NCI-H748 treated with DMSO at 0.1 percent for 48 hours (cell line): Measurements from ENCODE around the gene ZNF735.
"Not testable (repeated sequence)": the region's sequence is repeated elsewhere in the genome, so short reads cannot be mapped to it uniquely, and the experiment has no call there.

Experiments used
- DNase-seq: peaks from one replicate; lab custom pipeline; 2025; lab: John Stamatoyannopoulos, UW

Gene ZNF735

GRCh38 chr7:64206903-64207302 lies at the start of gene ZNF735:
TSS of gene ZNF735 (plus strand) at chr7:64207203. CDS start at chr7:64207203, 0 bp downstream.
- DNase-seq, result no peak

DNA sequence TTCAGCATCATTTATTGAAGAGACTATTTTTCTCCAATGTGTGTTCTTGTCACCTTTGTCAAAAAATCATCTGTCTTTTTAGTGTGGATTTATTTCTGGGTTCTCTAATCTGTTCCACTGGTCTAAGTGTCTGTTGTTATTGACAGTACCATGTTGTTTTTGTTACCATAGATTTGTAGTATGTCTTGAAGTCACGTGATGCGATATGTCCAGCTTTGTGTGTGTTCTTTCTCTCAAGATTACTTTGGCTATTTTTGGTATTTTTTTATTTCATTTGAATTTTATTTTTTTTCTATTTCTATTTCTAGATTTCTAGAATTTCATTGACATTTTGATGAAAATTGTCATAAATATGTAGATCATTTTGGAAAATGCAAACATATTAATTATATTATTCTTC lies 36.0 kb upstream of the ZNF735 start:
- DNase-seq, result not testable (repeated sequence)

DNA sequence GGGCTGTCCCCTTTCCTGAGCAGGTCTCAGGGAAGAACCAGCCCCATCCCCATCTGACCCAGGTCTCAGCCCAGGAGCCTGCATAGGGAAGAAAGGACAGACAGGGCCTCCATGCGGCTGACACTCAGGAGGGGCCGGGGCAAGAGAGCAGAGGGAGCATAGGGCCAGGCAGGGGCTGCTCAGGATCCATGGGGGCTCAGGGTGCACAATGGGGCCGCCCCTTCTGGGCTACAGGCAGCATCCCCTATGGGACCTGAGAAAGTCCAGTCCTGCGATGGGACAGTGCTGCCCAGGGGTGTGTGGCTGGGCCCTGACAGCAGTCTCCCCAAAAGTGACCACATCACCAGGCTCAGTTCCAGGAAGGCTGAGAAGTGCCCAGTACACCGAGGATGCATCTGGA lies 32.7 kb upstream of the ZNF735 start:
- DNase-seq, result no peak

GRCh38 chr7:64174941-64175340 lies 32.1 kb upstream of the ZNF735 start:
- DNase-seq, result no peak

- no peak for DNase-seq
Observed at GRCh38 chr7:64180989-64181388, 26.0 kb upstream of the ZNF735 start.

DNA sequence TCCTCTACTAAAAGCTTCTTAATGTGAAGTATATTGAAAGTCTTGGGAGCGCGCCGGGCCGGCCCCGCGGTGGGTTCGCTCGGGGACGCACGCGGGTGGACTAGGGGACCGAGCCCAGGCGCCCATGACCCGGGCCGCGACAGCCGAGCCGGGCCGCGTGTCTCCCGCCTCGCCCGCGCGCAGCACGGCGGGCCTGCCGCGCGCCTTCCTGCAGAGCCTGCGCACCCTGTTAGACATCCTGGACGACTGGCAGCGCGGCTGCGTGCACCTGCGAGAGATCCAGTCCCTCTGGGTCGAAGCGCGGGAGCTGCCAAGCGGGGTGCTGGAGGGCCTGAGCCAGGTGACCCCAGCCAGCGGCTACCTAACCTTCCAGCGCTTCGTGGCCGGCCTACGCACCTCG lies 25.4 kb upstream of the ZNF735 start:
- DNase-seq, result no peak

- no peak for DNase-seq
Observed at GRCh38 chr7:64182036-64182790, 24.8 kb upstream of the ZNF735 start.

- no peak for DNase-seq
Observed at GRCh38 chr7:64183126-64183742, 23.8 kb upstream of the ZNF735 start.

DNA sequence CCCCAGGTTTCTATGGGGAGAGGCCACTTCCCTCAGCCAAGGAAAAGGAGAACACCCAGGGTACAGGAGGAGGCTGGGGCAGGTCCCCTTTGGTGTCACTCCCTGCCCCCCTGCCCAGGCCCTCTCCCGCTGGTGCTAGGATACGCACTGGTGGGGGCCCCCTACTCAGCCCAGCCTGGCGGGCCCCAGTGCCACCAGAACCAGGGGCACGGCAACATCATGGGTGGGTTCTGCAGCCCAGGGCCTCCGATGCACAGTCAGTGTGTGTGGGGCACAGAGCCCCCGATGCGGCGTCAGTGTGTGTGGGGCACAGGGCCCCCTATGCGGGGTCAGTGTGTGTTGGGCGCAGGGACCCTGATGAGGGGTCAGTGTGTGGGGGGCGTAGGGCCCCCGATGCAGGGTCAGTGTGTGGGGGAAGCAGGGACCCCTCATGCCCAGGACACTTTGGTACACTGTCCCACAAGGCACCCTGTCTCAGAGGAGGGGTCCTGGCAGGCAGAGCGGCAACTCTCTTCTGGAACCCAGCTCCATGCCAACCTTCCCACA lies 23.1 kb upstream of the ZNF735 start:
- no peak for DNase-seq

GRCh38 chr7:64184376-64184775 lies 22.6 kb upstream of the ZNF735 start:
- no peak for DNase-seq

DNA sequence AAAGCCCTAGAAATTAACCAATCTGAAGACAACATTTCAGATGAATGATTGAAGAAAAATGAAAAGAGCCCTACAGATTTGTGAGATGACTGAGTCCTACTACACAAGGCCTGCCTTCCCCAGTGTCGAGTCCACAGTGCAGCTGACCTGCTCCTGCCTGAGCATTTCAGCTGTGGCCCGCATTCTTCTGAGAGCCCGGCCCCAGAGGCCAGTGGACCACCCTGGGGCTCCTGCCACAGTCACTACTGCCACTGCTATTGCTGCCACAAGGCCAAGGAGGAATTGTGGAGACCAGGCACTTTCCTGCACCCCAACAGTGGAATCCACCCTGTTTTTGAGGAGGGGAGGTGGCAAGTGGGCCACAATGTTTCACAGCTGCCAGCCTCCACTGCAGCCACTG lies 19.6 kb upstream of the ZNF735 start:
- no peak for DNase-seq

DNA sequence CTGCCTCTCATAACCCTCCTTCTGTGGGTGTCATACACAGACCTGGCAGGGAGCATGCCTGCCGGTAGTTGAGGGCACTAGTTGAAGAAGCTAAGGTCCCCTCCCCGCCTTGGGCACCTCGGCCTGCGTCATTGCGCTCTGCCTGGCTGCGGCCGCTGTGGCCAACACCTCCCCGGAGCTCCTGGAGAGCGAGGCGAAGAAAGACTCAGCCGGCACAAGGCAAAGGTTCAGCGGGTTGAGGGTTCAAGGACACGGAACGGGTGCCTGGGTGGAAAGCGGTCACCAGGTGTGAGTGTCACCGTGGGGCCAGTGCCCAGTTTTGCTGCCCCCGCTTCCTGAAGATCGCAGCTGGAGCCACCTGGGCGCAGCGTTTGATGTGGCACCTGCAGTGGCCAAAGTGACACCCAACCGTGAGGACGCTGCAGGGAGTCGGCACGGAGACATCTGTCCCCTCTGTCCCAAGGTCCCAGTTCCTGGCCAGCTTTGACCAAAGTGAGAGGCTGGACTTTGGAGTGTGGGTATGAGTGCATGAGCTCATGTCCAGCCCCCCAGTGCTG lies 14.8 kb upstream of the ZNF735 start:
- DNase-seq, result no peak

DNA sequence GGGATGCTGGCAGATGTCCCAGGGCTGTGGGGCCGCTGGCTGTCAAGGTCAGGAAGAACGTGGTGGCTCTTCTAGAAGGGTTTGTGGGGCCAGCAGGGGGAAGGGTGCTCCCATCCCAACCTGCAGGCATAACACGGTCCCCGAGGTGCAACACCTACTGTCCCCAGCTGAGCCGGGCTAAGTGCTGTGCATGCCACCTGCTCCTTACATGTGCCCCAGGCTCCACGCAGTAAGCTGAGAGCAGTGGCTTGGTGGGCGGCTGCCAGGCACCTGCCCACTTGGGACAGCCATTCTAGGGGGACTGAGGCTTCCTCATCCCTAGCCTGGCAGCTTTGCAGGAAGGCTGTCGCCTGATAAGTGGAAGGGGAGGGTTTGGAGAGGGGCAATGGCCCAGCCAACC lies 14.2 kb upstream of the ZNF735 start:
- no peak for DNase-seq

DNA sequence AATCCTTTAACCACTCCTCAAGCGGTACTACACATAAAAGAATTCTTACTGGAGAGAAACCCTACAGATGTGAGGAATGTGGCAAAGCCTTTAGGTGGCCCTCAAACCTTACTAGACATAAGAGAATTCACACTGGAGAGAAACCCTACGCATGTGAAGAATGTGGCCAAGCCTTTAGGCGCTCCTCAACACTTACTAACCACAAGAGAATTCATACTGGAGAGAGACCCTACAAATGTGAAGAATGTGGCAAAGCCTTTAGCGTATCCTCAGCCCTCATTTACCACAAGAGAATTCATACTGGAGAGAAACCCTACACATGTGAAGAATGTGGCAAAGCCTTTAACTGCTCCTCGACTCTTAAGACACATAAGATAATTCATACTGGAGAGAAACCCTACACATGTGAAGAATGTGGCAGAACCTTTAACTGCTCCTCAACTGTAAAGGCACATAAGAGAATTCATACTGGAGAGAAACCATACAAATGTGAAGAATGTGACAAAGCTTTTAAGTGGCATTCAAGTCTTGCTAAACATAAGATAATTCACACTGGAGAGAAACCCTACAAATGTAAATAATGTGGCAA lies 12.8 kb downstream of the ZNF735 start:
- DNase-seq, result not testable (repeated sequence)

DNA sequence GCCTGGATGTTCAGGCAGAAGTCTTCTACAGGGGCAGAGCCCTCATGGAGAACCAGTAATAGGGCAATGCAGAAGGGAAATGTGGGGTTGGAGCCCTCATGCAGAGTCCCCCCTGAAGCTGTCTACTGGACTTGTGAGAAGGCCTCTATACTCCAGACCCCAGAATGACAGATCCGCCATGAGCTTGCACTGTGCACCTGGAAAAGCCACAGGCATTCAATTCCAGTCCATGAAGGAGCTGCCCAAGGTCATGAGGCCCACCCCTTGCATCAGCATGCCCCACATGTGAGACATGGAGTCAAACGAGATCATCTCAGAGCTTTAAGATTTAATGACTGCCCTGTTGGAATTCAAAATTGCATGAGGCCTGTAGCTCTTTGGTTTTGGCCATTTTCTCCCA lies 16.4 kb downstream of the ZNF735 start:
- no peak for DNase-seq

- not testable (repeated sequence) for DNase-seq
Observed at GRCh38 chr7:64228174-64228573, 21.2 kb downstream of the ZNF735 start, which contains the start of gene ZNF679. TSS of gene ZNF679 (plus strand) at chr7:64228474. CDS start at chr7:64249118, 20,644 bp downstream.

- DNase-seq, result no peak
Observed at GRCh38 chr7:64266341-64266919, 59.4 kb downstream of the ZNF735 start.
